Neural crest cell (in vitro differentiated cells): ENCODE results near the gene GRB2. TPM values are rescaled to one million over a fixed set of nuclear protein-coding genes. Genes with fewer than 3 reads are reported as not detected.
"Not testable (repeated sequence)": the region's sequence is repeated elsewhere in the genome, so short reads cannot be mapped to it uniquely, and the experiment has no call there.

Source experiments
- DNase-seq: peaks from one replicate; pipeline ENCODE4 v3.0.0; 2021; ENCODE audit warnings: low read depth, mixed read lengths, low spot score
- H3K27ac Mint-ChIP-seq: one replicate; pipeline ENCODE4 v1.8.0; 2021; ENCODE audit warnings: mild to moderate bottlenecking, mixed read lengths; ENCODE audit not compliant: unreplicated experiment
- H3K27me3 Mint-ChIP-seq: 2 replicates; pipeline ENCODE4 v1.8.0; 2021; ENCODE audit warnings: low read depth, mild to moderate bottlenecking, mixed read lengths
- H3K36me3 Mint-ChIP-seq: 2 replicates; pipeline ENCODE4 v1.8.0; 2021; ENCODE audit warnings: low read depth, mild to moderate bottlenecking, mixed read lengths
- H3K4me1 Mint-ChIP-seq: 2 replicates; pipeline ENCODE4 v1.8.0; 2021; ENCODE audit warnings: mixed read lengths
- H3K4me3 Mint-ChIP-seq: one replicate; pipeline ENCODE4 v1.8.0; 2021; ENCODE audit warnings: mild to moderate bottlenecking, mixed read lengths
- H3K9me3 Mint-ChIP-seq: 2 replicates; pipeline ENCODE4 v1.8.0; 2021; ENCODE audit warnings: mixed read lengths
- CTCF ChIP-seq: fragments of 200-600 bp; sonication (generic); conservative IDR thresholded peaks from 2 replicates; pipeline ENCODE4 v1.5.0; 2021; ENCODE audit warnings: antibody characterized with exemption, mild to moderate bottlenecking
- total RNA-seq: library from RNA; stranded (reverse); gene quantifications from 2 replicates; pipeline ENCODE4 v1.2.1, GENCODE V29; 2021

GRB2 gene
- total RNA-seq, 1 donor from 2014 or later = 79.4 TPM

- Mint-ChIP-seq H3K27me3 (no peaks in the 10 kb centered on the region), H3K27ac (no peak overlapping the region), H3K4me3 (no peak overlapping the region), H3K36me3 (no peaks in the 10 kb centered on the region), H3K9me3 (no peaks in the 10 kb centered on the region), H3K4me1 (no peaks in the 10 kb centered on the region)
- no peak for DNase-seq
- no peak for TF ChIP-seq CTCF
Measured at GRCh38 chr17:75300280-75300679, 105.2 kb downstream of the GRB2 start.

GRCh38 chr17:75295201-75296158, 110.0 kb downstream of the GRB2 start:
- Mint-ChIP-seq H3K27ac (no peak overlapping the region), H3K36me3 (no peaks in the 10 kb centered on the region), H3K27me3 (peaks cover 2% of the 10 kb centered on the region), H3K9me3 (no peaks in the 10 kb centered on the region), H3K4me3 (no peak overlapping the region), H3K4me1 (no peaks in the 10 kb centered on the region)
- TF ChIP-seq CTCF = no peak
- DNase-seq = no peak

- not testable (repeated sequence) for DNase-seq
Measured at GRCh38 chr17:75292810-75293448, 112.5 kb downstream of the GRB2 start.

DNA sequence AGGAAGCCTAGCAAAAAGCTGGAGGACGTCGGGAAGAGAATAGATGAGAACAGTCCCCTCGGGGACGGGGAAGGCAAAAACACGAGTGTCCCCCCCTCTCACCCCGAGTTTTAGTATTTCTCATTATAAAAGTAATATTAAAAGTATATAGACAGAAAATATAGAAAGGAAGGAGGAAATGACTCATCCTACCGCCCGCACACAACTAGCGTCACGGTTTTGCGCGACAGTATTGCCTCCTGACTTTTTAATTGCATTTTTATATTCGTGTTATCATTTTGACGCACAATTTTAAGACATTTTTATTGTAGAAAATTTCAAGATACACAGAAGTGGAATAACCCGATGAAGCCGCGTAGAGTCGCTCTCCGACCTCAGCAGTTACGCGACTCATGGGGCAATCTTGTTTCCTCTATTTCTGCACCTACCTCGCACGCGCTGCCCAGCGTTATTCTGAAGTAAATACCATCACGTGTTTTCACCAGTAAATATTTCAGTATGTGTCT, 115.6 kb downstream of the GRB2 start:
- peak overlapping the region; percentile 91 for H3K27ac Mint-ChIP-seq
- no peaks in the 10 kb centered on the region for H3K36me3 Mint-ChIP-seq
- DNase-seq = no peak
- peaks cover 8% of the 10 kb centered on the region for H3K27me3 Mint-ChIP-seq
- peaks cover 12% of the 10 kb centered on the region for H3K4me1 Mint-ChIP-seq
- peak overlapping the region; percentile 94 for H3K4me3 Mint-ChIP-seq
- no peaks in the 10 kb centered on the region for H3K9me3 Mint-ChIP-seq
- TF ChIP-seq CTCF = peak; percentile 27

More at GRCh38 chr17:75292810-75293448, 112.5 kb downstream of the GRB2 start:
- not testable (repeated sequence) for H3K9me3 Mint-ChIP-seq, H3K4me3 Mint-ChIP-seq, H3K27me3 Mint-ChIP-seq, H3K36me3 Mint-ChIP-seq, H3K27ac Mint-ChIP-seq
- peaks cover 12% of the 10 kb centered on the region for H3K4me1 Mint-ChIP-seq

DNA sequence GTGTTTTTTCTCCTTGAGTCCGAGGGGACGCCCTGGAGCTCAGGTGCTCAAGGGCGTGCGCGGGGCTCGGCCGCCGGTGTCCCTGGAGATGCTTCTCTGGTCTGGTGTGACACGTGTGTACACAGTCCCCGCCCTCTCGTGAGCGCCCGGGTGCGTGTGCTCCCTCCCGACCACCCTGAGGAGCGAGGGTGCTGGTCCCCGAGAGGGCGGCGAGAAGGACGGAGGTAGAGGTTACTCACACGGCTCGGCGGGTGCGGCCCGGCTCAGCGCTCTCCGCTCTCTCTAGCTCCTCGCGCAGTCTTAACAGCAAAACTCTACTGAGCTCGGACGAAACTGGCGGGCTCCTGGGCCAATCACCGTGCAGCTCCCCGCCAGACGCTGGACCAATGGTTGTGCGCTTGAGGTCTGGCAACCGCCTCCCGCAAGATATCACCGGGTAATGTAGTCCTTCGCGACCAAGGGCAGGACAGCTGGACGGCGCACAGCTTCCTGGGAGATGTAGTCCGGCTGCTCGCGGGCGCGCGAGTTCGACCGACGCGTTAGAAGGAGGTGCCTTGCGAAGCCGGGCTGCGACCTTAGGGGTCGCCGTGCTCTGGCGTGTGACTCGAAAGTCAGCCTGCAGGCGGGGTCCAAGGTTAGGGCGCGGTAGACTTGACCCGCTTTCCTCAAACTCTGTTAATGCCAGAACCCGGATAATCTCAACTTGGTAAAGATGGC, 116.2 kb downstream of the GRB2 start, which contains the start of gene SLC25A19:
SLC25A19 (minus strand) TSS at position 319 of the 717 bp plus-strand sequence. CDS start 2,669 bp downstream, outside the sequence.
- H3K4me1 Mint-ChIP-seq = peaks cover 12% of the 10 kb centered on the region
- peak within 1 kb of the TSS; percentile 94 for H3K4me3 Mint-ChIP-seq
- no peaks in the 10 kb centered on the region for H3K9me3 Mint-ChIP-seq
- peak within 1 kb of the TSS; percentile 91 for H3K27ac Mint-ChIP-seq
- peak; percentile 40 for TF ChIP-seq CTCF
- H3K27me3 Mint-ChIP-seq = peaks cover 8% of the 10 kb centered on the region
- peak; percentile 91 for DNase-seq
- H3K36me3 Mint-ChIP-seq = no peaks in the 10 kb centered on the region
